ENCODE results near the gene CCDC30. TPM values are rescaled to one million over a fixed set of nuclear protein-coding genes. Genes with fewer than 3 reads are reported as not detected.

Gene CCDC30
- total and polyA plus RNA-seq, 9 of the 15 experiments (the other 6 are each of a cell fraction or from before 2014, with no cell fraction given) = 0.05 to 0.91 (median 0.24) TPM

DNA sequence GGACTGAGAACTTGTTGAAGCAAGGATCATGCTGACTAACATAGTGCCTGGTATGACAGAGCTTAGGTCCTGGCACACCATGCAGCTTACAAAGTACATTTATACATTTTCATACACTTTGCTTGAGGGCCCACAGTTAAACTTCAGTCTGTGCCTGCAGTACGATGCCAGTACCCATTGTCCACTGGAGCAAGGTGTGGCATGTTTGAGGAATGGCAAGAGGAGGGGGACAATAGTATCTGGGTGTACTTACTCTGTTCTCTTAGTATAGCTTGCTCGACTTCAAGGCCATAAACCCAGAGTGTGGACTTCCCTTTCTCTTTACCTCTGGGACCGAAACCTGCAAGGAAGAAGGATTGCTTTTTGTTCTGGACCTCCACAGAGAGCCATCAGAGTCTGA, 212.4 kb downstream of the CCDC30 start:
- Histone ChIP-seq H3K27ac (ENCODE audit: extremely low read depth, low read depth, low read length) (no peak overlapping the region), H3K4me2 (ENCODE audit: insufficient read depth, low read length) (no peak overlapping the region), H2AFZ (ENCODE audit: low read depth, low read length) (no peak overlapping the region), H3K79me2 (ENCODE audit: control insufficient read depth, insufficient read depth, low read length) (peaks cover 12% of the 10 kb centered on the region), H3K9me3 (replicated peaks; ENCODE audit: control insufficient read depth, insufficient read depth, low read depth, low read length) (no peaks in the 10 kb centered on the region), H3K4me3 (no peak overlapping the region), H3K4me1 (replicated peaks in 1 of 2; ENCODE audit: control insufficient read depth in 2 of 2, insufficient read depth in 2 of 2, low read length in 2 of 2) (peaks cover 0 to 9% of the 10 kb centered on the region in 2 experiments; a peak in 1 of 5 replicates), H3K9ac (ENCODE audit: insufficient read depth in 1 of 2, low read depth in 2 of 2, low read length in 2 of 2) (no peak overlapping the region), H3K36me3 (ENCODE audit: control insufficient read depth, insufficient read depth, low read length) (peaks cover 63% of the 10 kb centered on the region), H4K20me1 (replicated peaks; ENCODE audit: control insufficient read depth, insufficient read depth, low read length) (no peaks in the 10 kb centered on the region), H3K9me1 (ENCODE audit: control insufficient read depth, insufficient read depth, low read length) (no peaks in the 10 kb centered on the region), H3K27me3 (ENCODE audit: control insufficient read depth in 2 of 2, insufficient read depth in 2 of 2, low read length in 2 of 2) (no peaks in the 10 kb centered on the region)
- DNase-seq (ENCODE audit: extremely low read depth in 1 of 4, low spot score in 3 of 4) (no peak), ATAC-seq (no peak), FAIRE-seq (no peak)
- CTCF ChIA-PET (ENCODE audit: low intra/inter-chr PET ratio) = no interaction called here
- BruUV-seq (replicated peaks) = no TSS peak
- 84% methylated on average over 3 of the region's 3 CpGs for WGBS (ENCODE audit: insufficient coverage, low coverage, missing lambda C conversion rate)
- intact Hi-C loops (cut with micrococcal nuclease) (no loop called here), in situ Hi-C loops (cut with MboI) (no loop called here)
- POLR2A ChIA-PET = interaction anchor here (0.7 to 1.5 kb wide), 5 partner anchors 8 to 62 kb away, joined by 3 to 5 read pairs (median 3); no protein-coding TSS in a partner anchor
- TF ChIP-seq BRCA1 (IDR thresholded peaks at IDR 0.05) (no peak), BRCA1 (CRISPR knock-in tag; IDR thresholded peaks at IDR 0.05) (no peak), IRF2 (CRISPR knock-in tag; IDR thresholded peaks at IDR 0.05) (no peak), NR4A1 (CRISPR knock-in tag; IDR thresholded peaks at IDR 0.05) (no peak), NR4A1 (tag; IDR thresholded peaks at IDR 0.05) (no peak), ARHGAP35 (IDR thresholded peaks at IDR 0.05; ENCODE audit: partially characterized antibody) (no peak)
- TF ChIP-seq, protein P1, sequence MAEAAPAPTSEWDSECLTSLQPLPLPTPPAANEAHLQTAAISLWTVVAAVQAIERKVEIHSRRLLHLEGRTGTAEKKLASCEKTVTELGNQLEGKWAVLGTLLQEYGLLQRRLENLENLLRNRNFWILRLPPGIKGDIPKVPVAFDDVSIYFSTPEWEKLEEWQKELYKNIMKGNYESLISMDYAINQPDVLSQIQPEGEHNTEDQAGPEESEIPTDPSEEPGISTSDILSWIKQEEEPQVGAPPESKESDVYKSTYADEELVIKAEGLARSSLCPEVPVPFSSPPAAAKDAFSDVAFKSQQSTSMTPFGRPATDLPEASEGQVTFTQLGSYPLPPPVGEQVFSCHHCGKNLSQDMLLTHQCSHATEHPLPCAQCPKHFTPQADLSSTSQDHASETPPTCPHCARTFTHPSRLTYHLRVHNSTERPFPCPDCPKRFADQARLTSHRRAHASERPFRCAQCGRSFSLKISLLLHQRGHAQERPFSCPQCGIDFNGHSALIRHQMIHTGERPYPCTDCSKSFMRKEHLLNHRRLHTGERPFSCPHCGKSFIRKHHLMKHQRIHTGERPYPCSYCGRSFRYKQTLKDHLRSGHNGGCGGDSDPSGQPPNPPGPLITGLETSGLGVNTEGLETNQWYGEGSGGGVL (CRISPR knock-in tag; IDR thresholded peaks at IDR 0.05) = no peak
- TF ChIP-seq, protein P2, sequence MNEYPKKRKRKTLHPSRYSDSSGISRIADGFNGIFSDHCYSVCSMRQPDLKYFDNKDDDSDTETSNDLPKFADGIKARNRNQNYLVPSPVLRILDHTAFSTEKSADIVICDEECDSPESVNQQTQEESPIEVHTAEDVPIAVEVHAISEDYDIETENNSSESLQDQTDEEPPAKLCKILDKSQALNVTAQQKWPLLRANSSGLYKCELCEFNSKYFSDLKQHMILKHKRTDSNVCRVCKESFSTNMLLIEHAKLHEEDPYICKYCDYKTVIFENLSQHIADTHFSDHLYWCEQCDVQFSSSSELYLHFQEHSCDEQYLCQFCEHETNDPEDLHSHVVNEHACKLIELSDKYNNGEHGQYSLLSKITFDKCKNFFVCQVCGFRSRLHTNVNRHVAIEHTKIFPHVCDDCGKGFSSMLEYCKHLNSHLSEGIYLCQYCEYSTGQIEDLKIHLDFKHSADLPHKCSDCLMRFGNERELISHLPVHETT (CRISPR knock-in tag; conservative IDR thresholded peaks at IDR 0.05 in 1 of 2, IDR thresholded peaks at IDR 0.05 in 1 of 2) = no peak
